Inferior parietal cortex (tissue), 1 donor: ENCODE results near the gene FEN1.
A peak's percentile ranks its signal among the peaks of the same experiment; 100 is the strongest.

Experiments
- DNase-seq: peaks from one replicate; pipeline ENCODE4 v3.0.0-alpha.2; 2016; ENCODE audit errors: extremely low spot score

The FEN1 gene

GRCh38 chr11:61817471-61818202, 24.9 kb downstream of the FEN1 start:
- no peak for DNase-seq

GRCh38 chr11:61820174-61820573, 27.5 kb downstream of the FEN1 start:
- DNase-seq, result no peak

GRCh38 chr11:61826930-61827570, 34.3 kb downstream of the FEN1 start:
- DNase-seq, result peak; percentile 34

GRCh38 chr11:61827571-61828378, 35.1 kb downstream of the FEN1 start, which contains the start of gene FADS2:
Gene FADS2 (plus strand): TSS chr11:61828300. CDS start chr11:61828391, 91 bp downstream.
- DNase-seq, result peak; percentile 84

- DNase-seq, result no peak
These were observed 35.6 kb downstream of the FEN1 start for GRCh38 chr11:61828379-61828628.

GRCh38 chr11:61828629-61829407, 36.1 kb downstream of the FEN1 start:
- peak; percentile 32 for DNase-seq

- no peak for DNase-seq
These were observed 37.1 kb downstream of the FEN1 start for GRCh38 chr11:61829806-61830205.

- DNase-seq, result no peak
These were observed 37.8 kb downstream of the FEN1 start for GRCh38 chr11:61830237-61831105.

GRCh38 chr11:61832207-61832606, 39.5 kb downstream of the FEN1 start:
- no peak for DNase-seq

GRCh38 chr11:61832754-61833153, 40.0 kb downstream of the FEN1 start:
- DNase-seq, result no peak

GRCh38 chr11:61833471-61833870, 40.8 kb downstream of the FEN1 start:
- no peak for DNase-seq

GRCh38 chr11:61833926-61834277, 41.2 kb downstream of the FEN1 start:
- no peak for DNase-seq

GRCh38 chr11:61834278-61835048, 41.8 kb downstream of the FEN1 start:
- DNase-seq, result peak; percentile 60

GRCh38 chr11:61836193-61836592, 43.5 kb downstream of the FEN1 start:
- no peak for DNase-seq

- no peak for DNase-seq
These were observed 44.8 kb downstream of the FEN1 start for GRCh38 chr11:61837411-61838005.

GRCh38 chr11:61838501-61838900, 45.8 kb downstream of the FEN1 start:
- DNase-seq, result no peak

GRCh38 chr11:61838921-61839320, 46.2 kb downstream of the FEN1 start:
- no peak for DNase-seq

- DNase-seq, result no peak
These were observed 47.0 kb downstream of the FEN1 start for GRCh38 chr11:61839742-61840141.

GRCh38 chr11:61840371-61840770, 47.7 kb downstream of the FEN1 start:
- no peak for DNase-seq
